Measurements from ENCODE around the gene SSMEM1. TPM values are rescaled to one million over a fixed set of nuclear protein-coding genes. Genes with fewer than 3 reads are reported as not detected.

Gene SSMEM1
- total RNA-seq, 2 donors from 2014 or later, result not detected

DNA sequence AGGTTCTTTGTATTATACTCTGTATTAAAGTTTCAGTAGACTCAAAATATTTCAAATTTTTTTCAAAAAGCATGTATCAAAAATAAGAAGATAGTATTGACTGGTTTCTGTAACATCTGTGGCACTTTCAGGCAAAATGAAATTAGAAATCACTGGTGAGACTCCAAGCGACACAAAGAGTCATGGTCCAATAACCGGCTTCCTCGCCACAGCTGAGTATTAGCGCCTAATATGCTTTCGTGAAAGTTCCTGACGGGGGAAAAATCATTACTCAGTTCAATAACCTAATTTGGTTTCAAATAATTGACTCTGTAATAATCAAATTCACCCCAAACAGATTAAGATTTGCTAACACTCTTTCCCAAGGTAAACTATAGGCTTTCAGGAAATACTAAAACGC is 15.9 kb upstream of the SSMEM1 start:
- H3K4me1 ChIP-seq (ENCODE audit: control insufficient read depth, insufficient read depth, low read length), result no peaks in the 10 kb centered on the region
- Mint-ChIP-seq H3K4me1 (peaks cover 7% of the 10 kb centered on the region), H3K9me3 (no peaks in the 10 kb centered on the region), H3K27me3 (ENCODE audit: insufficient read depth) (no peaks in the 10 kb centered on the region), H3K4me3 (no peak overlapping the region), H3K27ac (no peak overlapping the region), H3K36me3 (ENCODE audit: low read depth) (peaks cover 63% of the 10 kb centered on the region)
- no peak overlapping the region for H3K9ac ChIP-seq (ENCODE audit: extremely low read depth, low read length, poor library complexity, severe bottlenecking)
- no peak overlapping the region for H3K4me3 ChIP-seq (ENCODE audit: low read length)
- TF ChIP-seq, protein P1, sequence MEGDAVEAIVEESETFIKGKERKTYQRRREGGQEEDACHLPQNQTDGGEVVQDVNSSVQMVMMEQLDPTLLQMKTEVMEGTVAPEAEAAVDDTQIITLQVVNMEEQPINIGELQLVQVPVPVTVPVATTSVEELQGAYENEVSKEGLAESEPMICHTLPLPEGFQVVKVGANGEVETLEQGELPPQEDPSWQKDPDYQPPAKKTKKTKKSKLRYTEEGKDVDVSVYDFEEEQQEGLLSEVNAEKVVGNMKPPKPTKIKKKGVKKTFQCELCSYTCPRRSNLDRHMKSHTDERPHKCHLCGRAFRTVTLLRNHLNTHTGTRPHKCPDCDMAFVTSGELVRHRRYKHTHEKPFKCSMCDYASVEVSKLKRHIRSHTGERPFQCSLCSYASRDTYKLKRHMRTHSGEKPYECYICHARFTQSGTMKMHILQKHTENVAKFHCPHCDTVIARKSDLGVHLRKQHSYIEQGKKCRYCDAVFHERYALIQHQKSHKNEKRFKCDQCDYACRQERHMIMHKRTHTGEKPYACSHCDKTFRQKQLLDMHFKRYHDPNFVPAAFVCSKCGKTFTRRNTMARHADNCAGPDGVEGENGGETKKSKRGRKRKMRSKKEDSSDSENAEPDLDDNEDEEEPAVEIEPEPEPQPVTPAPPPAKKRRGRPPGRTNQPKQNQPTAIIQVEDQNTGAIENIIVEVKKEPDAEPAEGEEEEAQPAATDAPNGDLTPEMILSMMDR (conservative IDR thresholded peaks at IDR 0.05), result no peak
- 94 to 100% methylated on average over 7 of the region's 7 CpGs for WGBS, 2 experiments (ENCODE audit: insufficient coverage in 1 of 2, insufficient read length in 1 of 2)
- H3K27me3 ChIP-seq (ENCODE audit: control insufficient read depth, insufficient read depth, low read length, poor library complexity, severe bottlenecking), result no peaks in the 10 kb centered on the region
- no peaks in the 10 kb centered on the region for H3K9me3 ChIP-seq (ENCODE audit: control insufficient read depth, low read length)
- peaks cover 65% of the 10 kb centered on the region for H3K36me3 ChIP-seq (ENCODE audit: control insufficient read depth, insufficient read depth, low read length)
- no peak for DNase-seq
- no peak overlapping the region for H3K27ac ChIP-seq (ENCODE audit: low read depth, low read length)

DNA sequence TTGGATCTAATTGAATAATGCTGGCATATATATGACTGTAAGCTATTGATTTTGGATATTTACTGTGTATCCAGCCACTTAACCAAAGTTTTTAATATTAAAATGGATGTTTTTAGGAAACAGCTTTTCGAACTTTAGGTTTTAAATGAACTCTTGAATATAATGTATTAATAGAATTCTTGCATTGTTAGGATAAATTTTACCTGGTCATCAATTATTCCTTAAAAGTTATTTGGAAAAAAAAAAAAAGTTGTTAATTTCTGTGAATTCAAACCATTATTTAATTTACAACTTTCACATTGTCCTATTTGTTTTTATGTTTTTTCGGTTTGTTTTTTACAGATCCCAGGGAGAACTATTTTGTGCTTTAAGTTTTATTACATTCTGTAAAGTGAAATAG is 12.3 kb upstream of the SSMEM1 start:
- no peak overlapping the region for H3K9ac ChIP-seq (ENCODE audit: extremely low read depth, low read length, poor library complexity, severe bottlenecking)
- H3K36me3 Mint-ChIP-seq (ENCODE audit: low read depth), result peaks cover 70% of the 10 kb centered on the region
- no peaks in the 10 kb centered on the region for H3K9me3 Mint-ChIP-seq
- H3K4me1 Mint-ChIP-seq, result no peaks in the 10 kb centered on the region
- H3K27ac Mint-ChIP-seq, result no peak overlapping the region
- H3K4me3 ChIP-seq (ENCODE audit: low read length), result no peak overlapping the region
- no peak for DNase-seq
- no peaks in the 10 kb centered on the region for H3K27me3 ChIP-seq (ENCODE audit: control insufficient read depth, insufficient read depth, low read length, poor library complexity, severe bottlenecking)
- no peaks in the 10 kb centered on the region for H3K27me3 Mint-ChIP-seq (ENCODE audit: insufficient read depth)
- no peak overlapping the region for H3K4me3 Mint-ChIP-seq
- H3K4me1 ChIP-seq (ENCODE audit: control insufficient read depth, insufficient read depth, low read length), result no peaks in the 10 kb centered on the region
- WGBS, 2 experiments (ENCODE audit: insufficient coverage in 1 of 2, insufficient read length in 1 of 2), result 100% methylated on average over 2 of the region's 2 CpGs; no CpG with 5 or more reads in 1 of the 2 experiments
- TF ChIP-seq, protein P1 (conservative IDR thresholded peaks at IDR 0.05), result no peak
- H3K36me3 ChIP-seq (ENCODE audit: control insufficient read depth, insufficient read depth, low read length), result peaks cover 80% of the 10 kb centered on the region
- no peaks in the 10 kb centered on the region for H3K9me3 ChIP-seq (ENCODE audit: control insufficient read depth, low read length)
- no peak overlapping the region for H3K27ac ChIP-seq (ENCODE audit: low read depth, low read length)

DNA sequence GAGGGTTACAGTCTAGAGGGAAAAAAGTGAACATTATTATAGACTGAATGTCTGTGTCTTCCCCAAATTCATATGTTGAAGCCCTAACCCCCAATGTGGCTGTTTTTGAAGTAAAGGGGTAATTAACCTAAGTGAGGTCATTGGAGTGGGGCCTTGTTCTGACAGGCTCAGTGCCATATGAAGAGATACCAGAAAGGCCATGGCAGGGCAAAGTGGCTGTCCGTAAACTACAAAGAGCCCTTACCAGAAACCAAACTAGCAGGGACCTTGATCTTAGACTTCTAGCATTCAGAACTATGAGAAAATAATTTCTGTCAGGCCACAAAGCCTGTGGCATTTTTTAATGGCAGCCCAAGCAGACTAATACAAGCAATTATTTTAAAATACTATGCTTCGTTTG is 11.2 kb upstream of the SSMEM1 start:
- Mint-ChIP-seq H3K9me3 (no peaks in the 10 kb centered on the region), H3K36me3 (ENCODE audit: low read depth) (peaks cover 75% of the 10 kb centered on the region), H3K4me1 (no peaks in the 10 kb centered on the region), H3K4me3 (no peak overlapping the region), H3K27ac (no peak overlapping the region), H3K27me3 (ENCODE audit: insufficient read depth) (no peaks in the 10 kb centered on the region)
- TF ChIP-seq, protein P1 (conservative IDR thresholded peaks at IDR 0.05), result no peak
- Histone ChIP-seq H3K9ac (ENCODE audit: extremely low read depth, low read length, poor library complexity, severe bottlenecking) (no peak overlapping the region), H3K4me1 (ENCODE audit: control insufficient read depth, insufficient read depth, low read length) (no peaks in the 10 kb centered on the region), H3K36me3 (ENCODE audit: control insufficient read depth, insufficient read depth, low read length) (peaks cover 81% of the 10 kb centered on the region), H3K4me3 (ENCODE audit: low read length) (no peak overlapping the region), H3K9me3 (ENCODE audit: control insufficient read depth, low read length) (no peaks in the 10 kb centered on the region), H3K27ac (ENCODE audit: low read depth, low read length) (no peak overlapping the region), H3K27me3 (ENCODE audit: control insufficient read depth, insufficient read depth, low read length, poor library complexity, severe bottlenecking) (no peaks in the 10 kb centered on the region)
- DNase-seq, result no peak
- 97 to 100% methylated on average over 1 to 2 of the region's 2 CpGs for WGBS, 2 experiments (ENCODE audit: insufficient coverage in 1 of 2, insufficient read length in 1 of 2)

Measured in endodermal cell (in vitro differentiated cells).